NCI-H510A treated with DMSO at 0.1 percent for 48 hours (cell line): Measurements from ENCODE around the gene PPP2R5E.

Experiments
- DNase-seq: peaks from one replicate; lab custom pipeline; 2025; lab: John Stamatoyannopoulos, UW

The PPP2R5E gene

DNA sequence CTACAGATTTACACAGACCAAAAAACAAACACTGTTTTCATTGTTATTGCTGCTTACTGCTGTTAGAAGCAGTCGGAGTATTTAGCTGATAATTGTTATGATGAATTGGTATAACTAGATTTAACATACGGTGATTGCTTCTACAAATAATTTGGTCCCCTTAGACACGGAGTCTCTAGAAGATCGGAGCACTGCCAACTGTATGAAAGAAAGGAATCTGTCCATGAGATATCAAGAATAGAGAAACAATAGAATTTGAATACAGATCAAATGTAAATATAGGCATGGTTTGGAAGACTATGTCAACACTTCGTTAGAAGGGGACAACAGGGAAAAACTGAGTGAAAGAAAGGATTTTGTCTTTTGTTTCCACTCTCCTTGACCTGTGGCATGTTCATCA lies 110.9 kb downstream of the PPP2R5E start:
- DNase-seq: peak; percentile 42

DNA sequence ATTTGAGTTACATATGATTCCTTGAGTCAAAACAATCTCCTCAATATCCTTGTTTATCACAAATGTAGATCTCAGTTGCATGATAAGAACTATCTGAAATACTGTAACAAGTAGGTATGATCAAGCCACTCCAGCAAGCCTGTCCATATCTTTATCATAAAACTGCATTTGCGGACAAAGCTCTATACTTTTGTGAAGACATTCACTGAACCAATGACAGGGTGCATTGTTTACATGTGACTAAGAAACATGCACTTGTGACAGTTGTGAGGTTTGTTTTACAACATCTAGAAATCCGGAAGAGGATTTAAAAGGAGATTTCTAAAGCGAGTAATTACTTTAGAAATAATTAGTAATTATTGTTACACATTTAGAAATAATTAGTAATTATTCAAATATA lies 111.7 kb downstream of the PPP2R5E start:
- DNase-seq: no peak

DNA sequence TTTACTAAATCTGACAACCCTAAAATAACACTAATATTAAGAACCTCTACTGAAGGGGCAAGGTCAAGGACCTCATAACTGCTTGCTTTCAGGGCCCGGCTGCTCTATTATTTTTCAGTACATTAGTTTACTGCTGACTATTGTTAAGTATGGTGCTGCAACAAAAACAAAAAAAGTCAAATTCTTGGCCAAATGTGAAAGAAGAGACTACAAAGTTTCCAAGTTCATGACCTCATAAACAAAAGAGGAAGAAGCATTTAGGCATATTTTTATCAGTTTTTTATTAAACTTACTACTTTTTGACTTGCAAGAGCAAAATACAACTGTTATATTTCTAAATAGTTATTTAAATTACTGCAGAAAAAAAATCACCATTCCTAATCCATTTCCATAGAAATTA lies 114.7 kb downstream of the PPP2R5E start:
- no peak for DNase-seq

DNA sequence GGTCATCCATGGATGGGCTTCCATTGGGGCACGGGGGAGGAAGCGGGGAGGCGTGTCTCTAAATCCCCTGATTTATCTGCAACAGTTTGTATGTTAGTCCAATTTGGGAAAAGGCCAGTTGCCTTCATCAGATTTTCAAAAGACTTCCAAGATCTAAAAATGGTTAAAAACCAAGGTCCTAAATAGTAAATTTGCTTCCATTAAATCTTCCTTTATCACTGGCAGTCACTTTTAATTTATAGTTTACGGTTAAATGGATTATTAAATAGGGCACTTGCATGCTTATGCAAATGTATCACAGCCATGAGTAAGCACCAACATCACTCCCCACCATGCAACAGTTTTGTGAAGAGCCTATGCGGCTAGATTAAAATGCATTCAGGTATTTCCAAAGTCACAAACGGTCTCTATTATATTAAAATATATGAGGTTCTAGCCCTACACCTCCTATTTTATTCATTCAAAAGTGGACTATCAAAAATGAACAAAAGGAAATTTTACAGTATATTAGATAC lies 116.3 kb downstream of the PPP2R5E start:
- DNase-seq: no peak

DNA sequence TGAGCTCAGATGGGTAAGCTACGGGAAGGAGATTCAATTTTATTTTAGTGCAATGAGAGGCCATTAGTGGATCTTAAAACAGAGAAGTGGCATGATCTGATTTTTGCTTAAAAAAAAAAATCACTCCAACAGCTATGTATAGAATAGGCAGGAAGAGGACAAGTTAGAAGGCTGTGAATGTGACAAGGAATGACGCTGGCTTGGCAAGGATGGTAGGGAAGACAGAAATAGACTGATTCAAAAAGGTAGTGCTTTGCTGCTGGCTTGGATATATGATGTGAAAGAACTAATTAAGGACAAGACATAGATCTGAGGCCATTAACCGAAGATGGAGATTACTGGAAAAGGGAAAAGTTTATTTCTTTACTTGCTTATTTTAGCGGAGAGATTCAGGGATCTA lies 119.3 kb downstream of the PPP2R5E start:
- no peak for DNase-seq

DNA sequence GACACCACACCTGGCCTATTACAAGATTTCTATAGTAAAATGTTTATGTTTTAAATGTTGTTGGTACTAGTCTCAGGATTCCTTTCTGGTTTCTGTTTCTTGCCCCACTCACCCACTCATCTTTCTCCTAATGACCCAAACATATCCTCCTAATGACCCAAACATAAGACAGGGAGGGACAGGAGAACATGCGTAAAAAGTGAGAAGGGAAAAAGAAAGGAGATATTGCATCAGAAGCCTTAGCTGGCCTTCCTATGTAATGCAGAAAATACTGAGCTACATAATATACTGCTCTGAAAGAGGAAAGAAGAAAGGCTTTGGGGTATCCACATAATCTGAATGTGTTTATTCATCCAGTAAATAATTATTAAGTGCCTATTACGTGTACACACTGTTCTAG lies 119.8 kb downstream of the PPP2R5E start:
- DNase-seq: no peak

DNA sequence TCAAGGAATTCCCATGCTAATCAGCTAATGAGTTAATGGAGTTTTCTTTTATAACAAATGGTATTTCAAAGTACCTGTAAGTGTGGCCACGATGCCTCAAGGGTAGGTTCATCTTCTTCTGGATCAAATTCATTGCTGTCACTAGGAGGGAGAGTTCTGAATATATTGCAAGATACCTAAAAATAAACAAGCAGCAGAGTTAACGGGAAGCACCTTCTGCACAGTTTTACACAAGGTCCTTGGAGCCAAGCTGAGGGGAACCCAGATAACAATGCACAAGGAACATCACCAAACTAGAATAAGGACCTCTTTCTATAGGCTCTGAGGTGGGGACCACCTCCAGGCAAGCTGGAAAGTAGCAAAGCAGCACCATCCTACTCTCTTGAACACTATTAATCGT lies 121.3 kb downstream of the PPP2R5E start:
- DNase-seq: no peak

DNA sequence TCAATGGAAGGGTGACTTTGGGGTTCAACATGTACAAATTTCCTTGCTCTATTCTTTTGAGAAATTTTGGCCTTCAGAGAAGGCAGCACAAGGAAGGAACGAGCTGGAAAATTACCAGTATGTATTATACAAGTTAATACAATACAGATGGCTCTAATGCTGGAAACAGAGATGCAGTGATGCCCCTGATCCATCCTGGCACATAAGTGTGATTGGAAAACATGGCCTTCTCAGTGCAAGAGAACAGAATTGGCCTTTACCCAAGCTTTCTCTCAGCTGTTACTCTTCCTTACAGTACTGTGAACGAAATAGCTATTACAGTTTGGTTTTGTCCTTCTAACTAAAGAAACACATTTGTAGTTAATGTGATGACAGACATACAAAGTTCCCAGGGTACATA lies 122.0 kb downstream of the PPP2R5E start:
- DNase-seq: no peak

DNA sequence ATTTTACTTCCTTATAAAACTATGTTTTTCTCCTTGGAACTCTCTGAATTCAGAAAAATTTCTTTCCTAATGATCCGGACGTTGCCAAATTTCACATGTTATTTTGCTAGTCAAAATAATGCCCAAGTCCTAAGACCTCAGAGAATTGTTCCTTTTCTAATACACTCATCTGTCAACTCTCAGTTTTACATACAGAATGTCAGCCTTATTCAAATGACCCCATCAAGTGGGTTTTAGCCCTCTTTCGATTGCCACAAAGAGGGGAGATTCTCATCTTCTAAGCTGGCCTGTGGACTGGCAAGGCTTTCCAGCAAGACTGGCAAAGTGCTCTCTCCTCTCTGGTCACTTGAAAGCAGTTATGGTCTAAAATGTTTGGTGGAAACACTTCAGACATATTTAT lies 125.2 kb downstream of the PPP2R5E start:
- DNase-seq: no peak

DNA sequence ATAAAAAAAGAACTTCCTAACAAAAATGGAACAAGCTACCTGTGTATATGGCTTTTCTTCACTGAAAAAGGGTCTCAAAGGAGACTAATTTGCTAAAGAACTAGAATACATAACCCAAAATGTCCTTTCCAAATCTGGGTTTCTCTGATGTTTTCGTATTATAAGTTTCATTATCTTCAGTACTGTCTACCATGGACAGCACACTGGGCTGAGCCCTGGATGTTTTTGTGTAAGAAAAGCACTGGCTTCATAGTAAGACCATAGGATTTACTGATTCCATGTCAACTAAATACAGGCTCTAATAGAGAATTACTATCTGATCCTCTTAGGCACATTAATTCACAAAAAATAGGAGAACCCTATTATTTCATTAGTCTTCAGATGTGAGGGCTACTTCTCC lies 130.2 kb downstream of the PPP2R5E start:
- DNase-seq: no peak

DNA sequence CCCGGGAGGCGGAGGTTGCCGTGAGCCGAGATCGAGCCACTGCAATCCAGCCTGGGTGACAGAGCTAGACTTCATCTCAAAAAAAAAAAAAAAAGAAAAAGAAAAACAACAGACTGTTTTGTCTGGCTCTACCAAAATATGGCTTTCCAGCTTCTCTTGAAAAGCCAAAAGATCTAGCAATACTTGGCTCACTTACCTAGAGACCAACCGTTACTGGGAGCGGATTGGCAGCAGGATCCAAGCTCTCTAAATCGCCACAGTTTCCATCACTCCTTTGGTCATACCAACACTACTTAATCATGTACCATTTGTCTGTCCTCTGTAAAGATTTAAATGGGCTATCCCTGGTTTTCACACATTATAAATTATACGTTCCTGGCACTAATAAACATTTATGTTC lies 136.8 kb downstream of the PPP2R5E start:
- no peak for DNase-seq

DNA sequence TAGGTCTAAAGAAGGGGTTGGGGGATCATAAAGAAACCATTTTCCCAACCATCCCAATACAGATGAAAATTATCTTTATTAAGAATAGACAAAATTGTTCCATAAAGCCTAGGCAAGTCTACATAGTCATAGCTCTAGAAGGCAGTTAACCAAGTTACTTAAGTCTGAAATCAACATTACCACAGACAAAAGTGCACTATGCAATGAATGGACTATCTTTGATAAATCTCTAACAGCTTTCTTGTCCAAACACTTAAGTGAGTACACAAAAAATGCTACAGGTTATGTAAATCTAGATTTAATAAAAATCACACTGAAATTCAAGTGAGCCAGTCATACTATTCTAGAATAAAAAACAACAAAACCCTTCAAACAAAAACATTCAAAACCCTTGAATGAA lies 137.5 kb downstream of the PPP2R5E start:
- no peak for DNase-seq

DNA sequence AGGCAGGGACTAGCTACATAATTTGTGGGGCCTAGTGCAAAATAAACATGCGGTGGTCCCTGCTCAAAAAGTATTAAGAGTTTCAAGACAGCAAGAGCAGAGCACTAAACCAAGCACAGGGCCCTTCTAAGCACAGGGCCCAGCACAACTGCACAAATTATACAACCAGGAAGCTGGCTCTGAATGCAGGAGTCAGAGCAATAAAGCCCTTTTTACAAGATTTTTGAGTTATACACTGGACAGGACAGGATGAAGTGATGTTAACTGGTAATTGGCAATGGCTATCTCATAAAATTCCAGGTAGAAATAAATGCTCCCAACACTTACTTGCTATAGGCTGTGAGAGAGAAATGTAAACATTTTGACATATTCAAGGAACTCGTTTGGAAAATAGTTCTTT lies 138.3 kb downstream of the PPP2R5E start:
- no peak for DNase-seq

DNA sequence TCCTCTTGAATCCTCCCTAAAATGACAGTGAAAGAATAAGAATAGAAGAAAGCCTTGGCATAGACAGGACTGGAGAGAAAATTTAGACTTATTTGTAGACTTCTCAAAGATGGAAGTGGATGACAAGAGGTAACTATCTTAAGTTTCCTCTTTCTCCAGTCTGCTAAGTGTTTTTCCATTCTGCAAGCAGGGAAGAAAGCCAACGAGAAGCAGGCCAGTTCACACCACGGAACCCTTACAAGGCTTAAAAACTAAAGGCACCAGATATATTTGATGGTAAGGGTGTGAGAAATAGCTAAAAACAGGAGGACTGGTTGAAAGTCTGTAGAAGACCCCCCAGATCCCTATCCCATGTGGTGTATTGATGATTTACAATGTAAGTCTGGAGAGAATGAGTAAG lies 141.5 kb downstream of the PPP2R5E start:
- no peak for DNase-seq

DNA sequence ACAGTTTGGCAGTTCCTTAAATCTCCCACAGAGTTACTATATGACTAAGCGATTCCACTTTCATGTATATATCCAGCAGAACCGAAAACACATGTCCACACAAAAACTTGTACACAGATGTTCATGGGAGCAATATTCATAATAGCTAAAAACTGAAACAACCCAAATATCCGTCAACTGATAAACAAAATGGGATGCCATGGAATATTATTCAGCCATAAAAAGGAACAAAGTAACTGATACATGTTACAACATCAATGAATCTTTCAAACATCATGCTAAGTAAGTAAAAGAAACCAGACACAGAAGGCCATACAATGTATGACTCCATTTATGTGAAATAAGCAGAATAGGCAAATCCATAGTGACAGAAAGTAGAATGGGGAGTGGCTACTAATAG lies 144.2 kb downstream of the PPP2R5E start:
- no peak for DNase-seq

DNA sequence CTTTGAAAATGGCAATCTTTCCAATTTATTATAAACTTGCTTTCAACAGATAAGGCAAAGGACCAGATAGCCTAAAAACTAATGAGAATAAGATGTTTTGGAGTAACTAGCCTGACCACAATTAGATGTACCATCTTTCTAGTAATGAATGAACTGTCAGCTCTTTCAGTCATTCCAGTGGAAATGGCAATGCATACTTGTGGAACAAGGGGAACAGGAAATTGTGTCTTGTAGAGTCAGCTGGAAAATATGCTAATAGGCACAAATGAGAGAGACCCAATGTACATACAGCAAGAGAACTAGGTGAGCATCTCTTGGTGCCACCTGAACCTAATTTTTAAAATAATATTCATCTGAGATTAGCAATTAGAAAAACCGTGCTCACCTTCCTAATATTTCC lies 148.3 kb downstream of the PPP2R5E start:
- no peak for DNase-seq

DNA sequence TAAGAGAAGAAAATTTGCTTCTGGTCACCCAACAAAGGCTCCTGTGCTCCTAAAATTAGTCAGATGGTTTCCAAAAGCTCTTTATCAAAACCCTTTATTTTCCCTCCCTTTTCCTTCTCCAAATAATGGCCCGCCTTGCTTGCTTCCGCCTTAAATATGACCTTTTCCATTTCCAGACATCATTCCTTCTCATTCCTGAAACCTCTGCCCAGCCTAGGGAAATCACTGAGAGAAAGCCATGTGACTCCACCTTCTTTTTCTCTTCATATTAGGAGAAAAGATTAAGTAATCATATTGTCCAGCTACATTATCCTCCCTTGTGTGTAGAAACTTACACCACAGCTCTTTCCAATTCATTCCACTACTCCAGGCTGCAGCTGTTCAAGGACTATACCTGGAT lies 148.7 kb downstream of the PPP2R5E start:
- DNase-seq: no peak

DNA sequence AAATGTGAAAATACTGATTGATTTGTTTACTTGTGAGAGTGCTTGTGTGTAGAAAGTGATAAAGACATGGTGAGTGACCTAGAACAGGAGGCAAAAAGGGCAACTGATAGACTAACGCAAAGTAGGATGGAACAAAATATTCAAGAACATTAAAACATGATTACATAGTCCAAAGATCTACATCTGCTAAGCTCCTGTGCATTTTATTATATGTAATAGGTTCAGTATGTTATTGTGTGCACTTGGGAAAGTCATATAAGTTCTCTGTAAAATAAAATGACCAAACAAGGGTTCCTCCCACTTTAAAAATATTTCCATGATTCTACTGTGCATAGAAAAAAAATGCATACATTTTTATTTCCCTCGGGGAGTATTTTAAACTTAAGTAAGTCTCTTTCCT lies 150.2 kb downstream of the PPP2R5E start:
- DNase-seq: no peak

DNA sequence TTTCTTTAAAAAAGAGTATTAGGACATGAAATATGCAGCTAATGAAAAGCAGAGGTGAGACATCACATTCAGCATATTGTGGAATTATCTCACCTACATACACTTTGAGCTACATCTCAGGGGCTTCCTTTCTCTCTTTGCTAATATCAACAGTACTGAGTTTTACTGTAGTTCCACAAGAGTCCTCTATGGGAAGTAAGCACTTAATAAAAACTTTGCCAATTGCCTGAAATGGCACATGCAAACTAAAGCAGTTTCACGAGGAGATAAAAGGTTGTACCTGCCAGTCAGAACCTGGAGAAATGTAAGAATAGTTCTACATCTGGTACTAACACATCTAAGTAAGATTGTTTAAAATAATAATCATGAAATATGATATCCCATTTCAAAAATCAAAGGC lies 150.9 kb downstream of the PPP2R5E start:
- no peak for DNase-seq

DNA sequence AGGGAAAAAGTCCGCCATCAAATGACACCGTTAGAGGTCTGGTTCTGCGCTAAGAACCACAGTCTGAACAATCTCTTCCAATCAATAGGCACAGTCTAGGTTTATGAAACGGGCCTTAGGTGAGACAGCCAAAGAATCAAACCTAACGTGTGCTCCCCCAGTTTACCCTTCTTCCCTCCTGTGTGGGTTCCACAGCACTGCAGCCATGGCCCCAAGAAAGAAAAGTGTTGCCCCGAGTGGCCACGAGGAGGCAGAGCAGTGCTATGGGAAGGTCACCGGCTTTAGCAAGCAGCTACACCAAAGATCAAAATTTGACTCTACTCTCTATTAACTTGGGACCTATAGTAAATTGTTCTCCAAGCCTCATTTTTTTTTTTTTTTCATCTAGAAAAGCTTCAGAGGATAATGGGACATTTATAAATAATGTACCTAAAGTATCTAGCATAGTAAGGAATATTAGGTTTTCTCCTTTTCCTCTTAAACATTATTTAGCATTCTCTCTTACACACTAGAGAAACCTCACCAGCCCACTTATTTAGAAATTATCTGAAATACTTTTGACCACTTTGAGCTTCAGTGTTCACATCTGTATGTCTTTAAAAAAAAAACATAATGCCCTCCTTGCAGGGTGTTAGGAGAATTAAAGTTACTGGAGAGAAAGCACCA lies 154.3 kb downstream of the PPP2R5E start:
- peak; percentile 38 for DNase-seq

DNA sequence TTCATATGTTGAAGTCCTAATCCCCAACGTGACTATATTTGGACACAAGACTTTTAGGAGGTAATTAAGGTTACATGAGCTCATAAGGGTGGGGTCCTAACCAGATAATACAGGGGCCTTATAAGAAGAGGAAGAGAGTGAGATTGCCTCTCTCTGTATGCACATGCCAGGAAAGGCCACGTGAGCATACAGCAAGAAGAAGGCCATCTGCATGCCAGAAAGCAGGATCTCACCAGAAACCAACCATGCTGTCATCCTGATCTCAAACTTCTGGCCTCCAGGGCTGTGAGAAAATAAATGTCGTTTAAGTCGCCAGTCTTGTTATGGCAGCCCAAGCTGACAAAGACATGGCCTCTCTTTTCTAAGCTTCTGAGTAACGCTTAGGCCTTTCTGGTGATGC lies 155.5 kb downstream of the PPP2R5E start:
- no peak for DNase-seq

DNA sequence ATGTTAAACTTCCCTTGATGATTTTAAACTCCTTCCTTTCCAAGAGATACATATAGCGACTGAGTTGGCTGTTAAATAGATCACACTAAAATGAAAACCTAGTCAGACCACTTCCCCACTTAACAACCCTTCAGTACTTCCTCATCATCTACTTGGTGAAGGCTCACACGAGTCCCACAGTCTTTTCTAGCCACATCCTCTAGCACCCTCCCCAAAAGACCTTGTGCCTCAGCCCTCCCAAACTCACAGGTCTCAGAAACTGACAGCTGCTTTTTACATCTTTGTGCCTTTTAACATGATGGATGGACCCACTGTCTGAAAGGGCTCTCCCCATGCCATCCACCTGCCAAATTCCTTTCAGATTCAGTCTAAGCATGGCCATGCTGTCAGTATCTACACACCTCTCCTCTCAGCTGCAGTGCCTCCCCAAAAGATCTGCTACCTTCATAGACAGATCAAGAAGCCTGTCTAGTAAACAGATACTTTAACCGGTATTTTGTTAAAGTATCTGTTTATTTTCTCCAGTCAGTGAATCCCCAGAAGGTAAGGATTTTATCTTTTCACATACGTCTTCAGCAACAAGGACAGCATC lies 159.3 kb downstream of the PPP2R5E start:
- DNase-seq: no peak

DNA sequence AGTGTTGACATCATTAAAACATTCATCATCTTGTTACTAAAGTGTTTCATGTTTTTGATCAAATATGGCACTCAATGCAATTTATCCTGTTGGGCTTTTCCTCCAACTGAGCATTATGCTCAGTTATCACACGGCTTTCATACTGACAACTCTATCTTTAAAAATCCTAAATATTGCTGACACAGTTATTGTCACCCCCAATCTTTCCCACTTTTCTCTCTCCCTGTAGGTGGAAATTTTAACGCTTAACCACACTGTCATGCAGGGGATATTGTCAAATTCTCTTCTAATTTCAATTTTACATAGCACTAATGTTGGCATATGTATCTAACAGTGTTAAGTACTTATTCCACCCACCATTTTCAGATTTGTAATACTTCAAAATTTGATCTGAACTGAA lies 164.7 kb downstream of the PPP2R5E start:
- DNase-seq: no peak

DNA sequence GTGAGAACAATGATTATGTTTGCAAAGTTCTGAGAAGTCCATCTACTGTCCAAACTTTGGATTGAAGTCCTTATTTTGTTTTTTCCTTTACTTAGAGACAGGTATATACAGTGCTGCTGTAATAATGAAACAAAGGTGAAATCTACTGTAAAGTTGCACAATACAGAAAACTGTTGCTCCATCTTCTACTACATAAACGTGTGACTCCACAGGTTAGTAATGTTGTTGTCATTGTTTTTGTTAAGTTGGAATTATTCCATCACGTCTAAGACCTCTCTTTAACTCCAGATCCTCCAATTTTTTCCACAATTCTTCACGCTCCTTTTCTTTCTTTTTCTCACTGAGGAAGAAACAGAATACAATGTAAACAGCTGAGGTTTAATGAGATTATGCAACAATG lies 167.4 kb downstream of the PPP2R5E start:
- no peak for DNase-seq
